Mesendoderm (in vitro differentiated cells): ENCODE measurements around the gene SYT8. TPM values are rescaled to one million over a fixed set of nuclear protein-coding genes. Genes with fewer than 3 reads are reported as not detected.
"Not testable (repeated sequence)": the region's sequence is repeated elsewhere in the genome, so short reads cannot be mapped to it uniquely, and the experiment has no call there.

Experiments used
- DNase-seq: peaks from one replicate; pipeline ENCODE4 v3.0.0; 2013
- H2AK5ac ChIP-seq: 2 replicates; pipeline ENCODE4 v1.6.1; 2013; ENCODE audit warnings: low read length, inconsistent platforms
- H2BK120ac ChIP-seq: 2 replicates; pipeline ENCODE4 v1.6.1; 2013; ENCODE audit warnings: low read depth, mild to moderate bottlenecking, low read length, moderate library complexity, mixed read lengths
- H2BK15ac ChIP-seq: replicated peaks from 2 replicates; pipeline ENCODE4 v1.6.1; 2013; ENCODE audit warnings: low read depth, mild to moderate bottlenecking, moderate library complexity
- H2BK5ac ChIP-seq: 2 replicates; pipeline ENCODE4 v1.6.1; 2013; ENCODE audit warnings: low read length, inconsistent platforms
- H3K18ac ChIP-seq: 2 replicates; pipeline ENCODE4 v1.6.1; 2013; ENCODE audit warnings: mild to moderate bottlenecking, low read length, mixed read lengths
- H3K23ac ChIP-seq: one replicate; pipeline ENCODE4 v1.6.1; 2013; ENCODE audit warnings: low read length
- H3K27ac ChIP-seq: 2 replicates; pipeline ENCODE4 v1.5.1; 2013; ENCODE audit warnings: low read depth, mild to moderate bottlenecking, inconsistent platforms, low read length, moderate library complexity
- H3K27me3 ChIP-seq: 2 replicates; pipeline ENCODE4 v1.6.1; 2013; ENCODE audit warnings: low read length, control low read depth, mild to moderate bottlenecking, inconsistent platforms; ENCODE audit not compliant: insufficient read depth, poor library complexity
- H3K36me3 ChIP-seq: 2 replicates; pipeline ENCODE4 v1.6.1; 2013; ENCODE audit warnings: low read length, inconsistent platforms; ENCODE audit not compliant: control insufficient read depth, insufficient read depth
- H3K4ac ChIP-seq: one replicate; pipeline ENCODE4 v1.6.1; 2013; ENCODE audit warnings: low read depth, mild to moderate bottlenecking, low read length, moderate library complexity
- H3K4me1 ChIP-seq: 2 replicates; pipeline ENCODE4 v1.6.1; 2013; ENCODE audit warnings: low read depth, low read length, inconsistent platforms; ENCODE audit not compliant: control insufficient read depth
- H3K4me2 ChIP-seq: 2 replicates; pipeline ENCODE4 v1.6.1; 2013; ENCODE audit warnings: low read length
- H3K4me3 ChIP-seq: 2 replicates; pipeline ENCODE4 v1.5.1; 2013; ENCODE audit warnings: mild to moderate bottlenecking, low read length
- H3K56ac ChIP-seq: one replicate; pipeline ENCODE4 v1.6.1; 2013; ENCODE audit warnings: low read length
- H3K79me1 ChIP-seq: 2 replicates; pipeline ENCODE4 v1.6.1; 2013; ENCODE audit warnings: low read length, inconsistent platforms
- H3K79me2 ChIP-seq: 2 replicates; pipeline ENCODE4 v1.6.1; 2013; ENCODE audit warnings: mild to moderate bottlenecking, low read length; ENCODE audit not compliant: control insufficient read depth, insufficient read depth
- H3K9ac ChIP-seq: 2 replicates; pipeline ENCODE4 v1.6.1; 2013; ENCODE audit warnings: low read length, inconsistent platforms
- H4K5ac ChIP-seq: one replicate; pipeline ENCODE4 v1.6.1; 2013; ENCODE audit warnings: low read length
- H4K8ac ChIP-seq: one replicate; pipeline ENCODE4 v1.6.1; 2013; ENCODE audit warnings: low read depth, mild to moderate bottlenecking, control low read depth, low read length, moderate library complexity
- WGBS: extraction: QIAGEN DNeasy Blood & Tissue Kit; methylation state at CpG from one replicate; pipeline ENCODE4 v1.1.7; 2013; ENCODE audit warnings: low lambda C conversion rate, missing lambda C conversion rate; ENCODE audit not compliant: insufficient coverage; ENCODE audit errors: extremely low coverage; 5-methylcytosine and 5-hydroxymethylcytosine counted together
- small RNA-seq: library from polyadenylated mRNA; stranded (forward); fragments of <200 nt; extraction: miRNeasy Mini kit (QIAGEN cat#:217004); gene quantifications from one replicate; pipeline ENCODE3, GENCODE V24; 2013; ENCODE audit not compliant: insufficient read depth

Gene SYT8

GRCh38 chr11:1886551-1886950 lies 51.8 kb downstream of the SYT8 start:
- not testable (repeated sequence) for H3K4me1 ChIP-seq, DNase-seq, H3K56ac ChIP-seq, H2AK5ac ChIP-seq, H3K27me3 ChIP-seq, H2BK15ac ChIP-seq, H3K27ac ChIP-seq, H3K9ac ChIP-seq, H2BK120ac ChIP-seq, H3K18ac ChIP-seq, H4K8ac ChIP-seq, H2BK5ac ChIP-seq, H3K79me1 ChIP-seq, H3K4ac ChIP-seq, H3K36me3 ChIP-seq, H3K79me2 ChIP-seq, H4K5ac ChIP-seq, H3K4me3 ChIP-seq, H3K23ac ChIP-seq, H3K4me2 ChIP-seq
- WGBS: no CpG with 5 or more reads among the region's 13 CpGs

Small RNA genes lying within 50 kb of the gene (small RNA-seq; reads per million reads assigned to genes)
- gene AC051649.1 (not detected), gene MIR4298 (not detected)
